ENCODE measurements around the gene POU4F1. TPM values are rescaled to one million over a fixed set of nuclear protein-coding genes. Genes with fewer than 3 reads are reported as not detected.
A peak's percentile ranks its signal among the peaks of the same experiment; 100 is the strongest.
"Not testable (repeated sequence)": the region's sequence is repeated elsewhere in the genome, so short reads cannot be mapped to it uniquely, and the experiment has no call there.

The POU4F1 gene, protein sequence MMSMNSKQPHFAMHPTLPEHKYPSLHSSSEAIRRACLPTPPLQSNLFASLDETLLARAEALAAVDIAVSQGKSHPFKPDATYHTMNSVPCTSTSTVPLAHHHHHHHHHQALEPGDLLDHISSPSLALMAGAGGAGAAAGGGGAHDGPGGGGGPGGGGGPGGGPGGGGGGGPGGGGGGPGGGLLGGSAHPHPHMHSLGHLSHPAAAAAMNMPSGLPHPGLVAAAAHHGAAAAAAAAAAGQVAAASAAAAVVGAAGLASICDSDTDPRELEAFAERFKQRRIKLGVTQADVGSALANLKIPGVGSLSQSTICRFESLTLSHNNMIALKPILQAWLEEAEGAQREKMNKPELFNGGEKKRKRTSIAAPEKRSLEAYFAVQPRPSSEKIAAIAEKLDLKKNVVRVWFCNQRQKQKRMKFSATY
- total RNA-seq = 0.23 and 0.29 TPM in 2 replicates

DNA sequence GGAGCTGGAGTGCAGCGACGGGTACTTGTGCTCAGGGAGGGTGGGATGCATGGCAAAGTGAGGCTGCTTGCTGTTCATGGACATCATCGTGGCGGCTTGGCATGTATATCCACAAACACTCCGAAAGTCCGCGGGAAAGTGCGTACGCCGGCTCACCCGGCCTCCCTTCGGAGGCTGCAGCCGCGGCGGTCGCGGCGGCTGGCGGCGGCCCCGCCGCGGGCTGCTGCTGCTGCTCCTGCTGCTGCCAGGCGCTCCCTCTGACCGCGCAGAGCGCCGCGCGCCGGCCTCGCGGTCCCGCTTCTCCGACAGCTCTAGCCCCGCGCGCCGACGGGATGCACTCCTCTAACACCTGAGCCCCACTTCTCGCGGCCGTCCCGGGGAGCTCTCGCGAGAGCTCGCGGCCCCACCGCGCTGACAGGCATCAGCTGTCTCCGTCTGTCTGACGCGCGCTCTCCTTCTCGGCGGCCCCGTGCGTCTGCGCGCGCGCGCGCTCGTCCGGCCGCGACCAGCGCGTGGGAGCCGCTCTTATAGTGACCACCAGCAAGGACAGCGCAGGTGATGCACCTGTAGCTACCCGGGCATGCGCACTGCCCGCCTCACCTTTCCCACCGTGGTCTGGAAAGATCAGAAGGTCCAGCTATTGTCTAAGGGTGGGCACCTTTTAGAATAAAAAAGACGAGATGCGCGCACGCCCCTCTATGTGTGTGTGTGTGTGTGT is at the start of gene POU4F1:
TSS of gene POU4F1 (minus strand) at position 313 of the 718 bp plus-strand sequence. CDS start at position 87, 226 bp downstream.
- Mint-ChIP-seq H3K9me3 (no peaks in the 10 kb centered on the region), H3K36me3 (ENCODE audit: low read depth) (peaks cover 2% of the 10 kb centered on the region), H3K27ac (peak within 1 kb of the TSS; percentile 82), H3K27me3 (ENCODE audit: insufficient read depth) (peaks cover 88% of the 10 kb centered on the region), H3K4me3 (peak within 1 kb of the TSS; percentile 71), H3K4me1 (ENCODE audit: low read depth) (peaks cover 34% of the 10 kb centered on the region)
- DNase-seq (ENCODE audit: low spot score) = peak; percentile 67
- intact Hi-C loops (cut with micrococcal nuclease) = loop anchor here (5.0 kb wide), 1 partner anchor 374 kb away; no protein-coding TSS in a partner anchor

DNA sequence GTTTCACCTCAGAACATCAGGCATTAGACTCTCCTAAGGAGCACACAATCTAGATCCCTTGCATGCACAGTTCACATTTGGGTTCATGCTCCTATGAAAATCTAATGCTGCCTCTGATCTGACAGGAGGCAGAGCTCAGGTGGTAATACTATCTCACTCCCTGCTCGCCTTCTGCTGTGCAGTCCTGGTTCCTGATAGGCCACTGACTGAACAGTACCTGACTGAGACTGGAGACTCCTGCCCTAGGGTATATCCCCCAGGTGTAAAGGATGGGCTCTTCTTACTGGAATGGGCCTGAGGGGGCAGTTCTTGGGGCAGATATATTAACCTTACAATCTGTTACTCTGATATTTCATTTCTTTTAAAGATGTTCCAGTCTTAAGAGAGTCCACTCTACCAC is 49.3 kb upstream of the POU4F1 start:
- no peak overlapping the region for H3K4me3 Mint-ChIP-seq
- H3K9me3 Mint-ChIP-seq = no peaks in the 10 kb centered on the region
- H3K27ac Mint-ChIP-seq = no peak overlapping the region
- H3K4me1 Mint-ChIP-seq (ENCODE audit: low read depth) = peaks cover 15% of the 10 kb centered on the region
- intact Hi-C loops (cut with micrococcal nuclease) = loop anchor here (10.0 kb wide), 1 partner anchor 872 kb away; no protein-coding TSS in a partner anchor
- no peaks in the 10 kb centered on the region for H3K27me3 Mint-ChIP-seq (ENCODE audit: insufficient read depth)
- H3K36me3 Mint-ChIP-seq (ENCODE audit: low read depth) = peaks cover 6% of the 10 kb centered on the region
- DNase-seq (ENCODE audit: low spot score) = no peak

DNA sequence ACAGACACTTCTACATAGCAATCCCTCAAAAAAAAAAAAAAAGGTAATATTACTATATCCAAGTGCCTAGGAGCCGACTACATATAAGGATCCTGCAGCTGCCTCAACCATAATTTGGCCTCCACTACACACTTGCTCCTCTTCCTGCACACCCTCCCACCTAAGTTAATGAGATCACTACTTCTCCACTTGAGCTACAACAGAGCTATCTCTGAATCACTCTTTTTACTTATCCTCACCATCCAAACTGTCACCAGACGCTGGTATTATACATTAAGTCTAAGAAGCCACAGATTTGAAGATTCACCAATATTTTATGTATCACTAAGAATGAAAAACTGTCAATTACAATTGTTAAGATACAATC is 47.3 kb upstream of the POU4F1 start:
- Mint-ChIP-seq H3K9me3 (no peaks in the 10 kb centered on the region), H3K4me3 (no peak overlapping the region), H3K27ac (no peak overlapping the region), H3K4me1 (ENCODE audit: low read depth) (peaks cover 19% of the 10 kb centered on the region), H3K27me3 (ENCODE audit: insufficient read depth) (no peaks in the 10 kb centered on the region), H3K36me3 (ENCODE audit: low read depth) (peaks cover 3% of the 10 kb centered on the region)
- no peak for DNase-seq (ENCODE audit: low spot score)
- intact Hi-C loops (cut with micrococcal nuclease) = loop anchor here (10.0 kb wide), 1 partner anchor 874 kb away; no protein-coding TSS in a partner anchor

GRCh38 chr13:78649997-78650716 is 46.8 kb upstream of the POU4F1 start:
- Mint-ChIP-seq H3K9me3 (no peaks in the 10 kb centered on the region), H3K36me3 (ENCODE audit: low read depth) (no peaks in the 10 kb centered on the region), H3K27me3 (ENCODE audit: insufficient read depth) (no peaks in the 10 kb centered on the region), H3K4me1 (ENCODE audit: low read depth) (peaks cover 13% of the 10 kb centered on the region), H3K4me3 (no peak overlapping the region), H3K27ac (no peak overlapping the region)
- DNase-seq (ENCODE audit: low spot score) = no peak
- intact Hi-C loops (cut with micrococcal nuclease) = loop anchor here (10.0 kb wide), 1 partner anchor 875 kb away; no protein-coding TSS in a partner anchor

GRCh38 chr13:78647109-78647678 is 43.8 kb upstream of the POU4F1 start:
- intact Hi-C loops (cut with micrococcal nuclease); H3K27ac Mint-ChIP-seq; H3K9me3 Mint-ChIP-seq; H3K4me1 Mint-ChIP-seq (ENCODE audit: low read depth); DNase-seq (ENCODE audit: low spot score); H3K27me3 Mint-ChIP-seq (ENCODE audit: insufficient read depth); H3K4me3 Mint-ChIP-seq: not testable (repeated sequence)
- H3K36me3 Mint-ChIP-seq (ENCODE audit: low read depth) = peaks cover 11% of the 10 kb centered on the region

DNA sequence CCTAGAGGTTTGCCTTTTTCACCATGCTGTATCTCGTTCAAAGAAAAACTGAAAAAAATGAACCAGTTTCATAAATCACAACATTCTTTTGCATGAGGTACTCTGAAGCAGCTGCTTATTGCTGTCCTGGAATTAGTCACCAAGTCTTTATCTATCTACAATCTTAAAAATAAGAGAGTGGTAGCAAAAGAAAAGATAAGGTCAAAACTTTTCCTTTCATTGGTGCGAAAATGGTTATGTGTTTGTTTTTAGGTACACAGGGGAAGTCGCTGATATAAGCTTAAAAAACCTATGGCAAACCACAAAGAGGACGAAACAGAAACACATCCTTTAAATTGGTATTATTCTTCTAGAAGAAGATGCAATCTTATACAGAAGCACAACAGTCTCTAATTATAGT is 34.9 kb upstream of the POU4F1 start:
- DNase-seq (ENCODE audit: low spot score) = no peak
- no peaks in the 10 kb centered on the region for H3K9me3 Mint-ChIP-seq
- H3K27me3 Mint-ChIP-seq (ENCODE audit: insufficient read depth) = no peaks in the 10 kb centered on the region
- peaks cover 12% of the 10 kb centered on the region for H3K4me1 Mint-ChIP-seq (ENCODE audit: low read depth)
- H3K27ac Mint-ChIP-seq = no peak overlapping the region
- no peak overlapping the region for H3K4me3 Mint-ChIP-seq
- intact Hi-C loops (cut with micrococcal nuclease) = no loop called here
- peaks cover 43% of the 10 kb centered on the region for H3K36me3 Mint-ChIP-seq (ENCODE audit: low read depth)

GRCh38 chr13:78636495-78636894 is 33.1 kb upstream of the POU4F1 start:
- peaks cover 12% of the 10 kb centered on the region for H3K4me1 Mint-ChIP-seq (ENCODE audit: low read depth)
- no peak overlapping the region for H3K27ac Mint-ChIP-seq

DNA sequence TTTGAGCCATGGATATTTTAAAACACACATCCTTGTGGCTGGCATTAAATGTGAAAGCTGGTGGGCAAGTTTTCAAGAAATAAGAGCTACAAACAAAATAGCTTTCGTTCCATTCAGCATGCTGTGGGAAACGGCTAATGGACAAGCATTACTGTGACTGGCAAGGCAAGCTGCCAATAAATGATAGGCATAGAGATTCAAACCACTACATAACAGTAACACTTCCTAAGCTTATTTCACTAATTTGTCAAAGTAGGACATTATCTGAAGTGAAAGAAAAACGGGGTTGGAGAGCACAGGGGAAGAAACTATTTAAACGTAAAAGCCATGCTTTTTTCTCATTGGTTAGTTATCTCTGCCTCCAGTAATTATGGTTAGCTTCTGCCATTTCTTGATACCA is 29.6 kb upstream of the POU4F1 start:
- Mint-ChIP-seq H3K36me3 (ENCODE audit: low read depth) (peaks cover 54% of the 10 kb centered on the region), H3K4me1 (ENCODE audit: low read depth) (peaks cover under 1% of the 10 kb centered on the region)
- DNase-seq (ENCODE audit: low spot score) = no peak

More at GRCh38 chr13:78636495-78636894, 33.1 kb upstream of the POU4F1 start:
- intact Hi-C loops (cut with micrococcal nuclease) = no loop called here
- Mint-ChIP-seq H3K4me3 (no peak overlapping the region), H3K27me3 (ENCODE audit: insufficient read depth) (no peaks in the 10 kb centered on the region), H3K9me3 (no peaks in the 10 kb centered on the region), H3K36me3 (ENCODE audit: low read depth) (peaks cover 52% of the 10 kb centered on the region)
- DNase-seq (ENCODE audit: low spot score) = no peak

DNA sequence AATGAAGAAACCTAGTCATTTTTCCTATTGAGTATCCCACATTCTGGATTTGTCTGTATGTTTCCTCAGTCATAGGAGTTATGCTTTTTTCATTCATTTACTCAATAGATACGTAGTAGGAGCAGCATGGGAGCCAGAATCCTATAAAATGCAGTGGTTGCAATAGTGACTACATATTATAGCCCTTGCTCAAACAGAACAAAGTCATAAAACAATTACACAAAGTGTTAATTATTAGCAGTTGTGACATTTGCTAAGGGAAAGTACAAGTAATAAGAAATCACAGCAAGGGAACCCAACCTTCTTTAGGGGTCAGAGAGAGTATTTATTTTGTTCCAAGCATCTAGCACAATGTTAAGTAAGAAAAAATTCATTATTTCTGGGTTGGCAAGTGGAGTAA is 27.7 kb upstream of the POU4F1 start:
- no peak overlapping the region for H3K27ac Mint-ChIP-seq
- no peak overlapping the region for H3K4me3 Mint-ChIP-seq
- no peaks in the 10 kb centered on the region for H3K9me3 Mint-ChIP-seq
- H3K27me3 Mint-ChIP-seq (ENCODE audit: insufficient read depth) = no peaks in the 10 kb centered on the region
- H3K36me3 Mint-ChIP-seq (ENCODE audit: low read depth) = peaks cover 47% of the 10 kb centered on the region
- H3K4me1 Mint-ChIP-seq (ENCODE audit: low read depth) = peaks cover 4% of the 10 kb centered on the region
- no peak for DNase-seq (ENCODE audit: low spot score)
- intact Hi-C loops (cut with micrococcal nuclease) = no loop called here

More for the DNA sequence above, 29.6 kb upstream of the POU4F1 start:
- H3K27me3 Mint-ChIP-seq (ENCODE audit: insufficient read depth) = no peaks in the 10 kb centered on the region
- no peak overlapping the region for H3K4me3 Mint-ChIP-seq
- no peaks in the 10 kb centered on the region for H3K9me3 Mint-ChIP-seq
- H3K27ac Mint-ChIP-seq = no peak overlapping the region
- intact Hi-C loops (cut with micrococcal nuclease) = no loop called here

GRCh38 chr13:78630511-78630910 is 27.2 kb upstream of the POU4F1 start:
- intact Hi-C loops (cut with micrococcal nuclease) = no loop called here
- Mint-ChIP-seq H3K36me3 (ENCODE audit: low read depth) (peaks cover 50% of the 10 kb centered on the region), H3K27ac (no peak overlapping the region), H3K4me1 (ENCODE audit: low read depth) (peaks cover 10% of the 10 kb centered on the region), H3K4me3 (no peak overlapping the region), H3K9me3 (no peaks in the 10 kb centered on the region), H3K27me3 (ENCODE audit: insufficient read depth) (no peaks in the 10 kb centered on the region)
- DNase-seq (ENCODE audit: low spot score) = no peak

DNA sequence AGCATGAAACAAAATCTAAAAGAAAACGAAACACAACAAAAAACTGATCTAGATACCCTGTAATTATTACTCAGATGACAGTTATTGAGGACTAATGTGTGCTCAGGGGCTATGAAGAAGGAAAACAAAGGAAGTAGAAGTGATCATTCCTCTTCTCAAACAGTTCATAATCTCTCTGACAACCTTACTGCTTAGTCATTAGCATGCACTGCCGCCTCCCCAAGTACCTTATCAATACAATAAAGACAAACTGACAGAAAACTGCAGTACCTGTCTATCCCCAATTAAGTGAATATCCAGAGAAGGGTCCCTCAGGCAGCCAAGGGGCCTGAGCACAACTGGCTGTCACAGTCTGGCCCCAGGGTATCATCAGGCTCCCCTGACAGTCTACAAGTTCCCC is 22.0 kb upstream of the POU4F1 start:
- H3K27me3 Mint-ChIP-seq (ENCODE audit: insufficient read depth) = no peaks in the 10 kb centered on the region
- H3K27ac Mint-ChIP-seq = no peak overlapping the region
- H3K4me3 Mint-ChIP-seq = no peak overlapping the region
- intact Hi-C loops (cut with micrococcal nuclease) = no loop called here
- no peak for DNase-seq (ENCODE audit: low spot score)
- H3K9me3 Mint-ChIP-seq = no peaks in the 10 kb centered on the region
- H3K36me3 Mint-ChIP-seq (ENCODE audit: low read depth) = peaks cover 19% of the 10 kb centered on the region
- peaks cover 11% of the 10 kb centered on the region for H3K4me1 Mint-ChIP-seq (ENCODE audit: low read depth)

DNA sequence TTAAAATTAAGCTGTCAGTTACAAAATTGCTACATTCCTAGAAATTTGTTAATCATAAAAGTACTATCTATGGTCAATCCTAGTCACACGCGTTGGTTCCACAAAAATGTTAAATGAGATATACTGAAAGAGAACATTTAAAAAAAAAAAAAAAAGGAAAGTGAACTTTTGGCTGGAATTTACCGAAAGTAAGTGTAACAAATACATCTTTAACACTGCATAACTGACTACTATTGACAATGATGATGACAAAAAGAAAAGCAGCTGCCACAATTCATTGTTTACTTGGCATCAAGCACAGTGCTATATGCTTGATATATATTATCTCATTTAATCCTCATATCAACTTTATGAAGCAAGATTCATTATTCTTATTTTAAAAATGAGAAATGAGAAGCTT is 19.8 kb upstream of the POU4F1 start:
- peaks cover 11% of the 10 kb centered on the region for H3K4me1 Mint-ChIP-seq (ENCODE audit: low read depth)
- H3K27ac Mint-ChIP-seq = no peak overlapping the region
- peaks cover 10% of the 10 kb centered on the region for H3K36me3 Mint-ChIP-seq (ENCODE audit: low read depth)
- no peaks in the 10 kb centered on the region for H3K27me3 Mint-ChIP-seq (ENCODE audit: insufficient read depth)
- H3K4me3 Mint-ChIP-seq = no peak overlapping the region
- no peak for DNase-seq (ENCODE audit: low spot score)
- intact Hi-C loops (cut with micrococcal nuclease) = no loop called here
- no peaks in the 10 kb centered on the region for H3K9me3 Mint-ChIP-seq
